Osteocyte (in vitro differentiated cells): ENCODE results near the gene HES7. TPM values are rescaled to one million over a fixed set of nuclear protein-coding genes. Genes with fewer than 3 reads are reported as not detected.

Experiments
- DNase-seq: peaks from one replicate; pipeline ENCODE4 v3.0.0; 2021; ENCODE audit warnings: mixed read lengths; ENCODE audit not compliant: unreplicated experiment; ENCODE audit errors: extremely low spot score
- H3K27ac Mint-ChIP-seq: one replicate; pipeline ENCODE4 v1.8.0; 2021; ENCODE audit warnings: mild to moderate bottlenecking, mixed read lengths; ENCODE audit not compliant: unreplicated experiment
- H3K27me3 Mint-ChIP-seq: one replicate; pipeline ENCODE4 v1.8.0; 2021; ENCODE audit warnings: mixed read lengths; ENCODE audit not compliant: unreplicated experiment
- H3K36me3 Mint-ChIP-seq: one replicate; pipeline ENCODE4 v1.8.0; 2021; ENCODE audit warnings: mixed read lengths; ENCODE audit not compliant: unreplicated experiment
- H3K4me1 Mint-ChIP-seq: one replicate; pipeline ENCODE4 v1.8.0; 2021; ENCODE audit warnings: mixed read lengths; ENCODE audit not compliant: unreplicated experiment
- H3K4me3 Mint-ChIP-seq: one replicate; pipeline ENCODE4 v1.8.0; 2021; ENCODE audit warnings: mild to moderate bottlenecking, moderate library complexity, mixed read lengths; ENCODE audit not compliant: unreplicated experiment
- H3K9me3 Mint-ChIP-seq: one replicate; pipeline ENCODE4 v1.8.0; 2021; ENCODE audit warnings: mixed read lengths; ENCODE audit not compliant: unreplicated experiment
- CTCF ChIP-seq: fragments of 200-600 bp; sonication (generic); IDR thresholded peaks from 2 replicates; pipeline ENCODE4 v1.5.0; 2021; ENCODE audit warnings: antibody characterized with exemption, mild to moderate bottlenecking, moderate library complexity
- total RNA-seq: library from RNA; stranded (reverse); gene quantifications from 2 replicates; pipeline ENCODE4 v1.2.1, GENCODE V29; 2021

HES7 gene
- total RNA-seq, 1 donor from 2014 or later, result 2.3 TPM

GRCh38 chr17:8148560-8148959 is 24.7 kb upstream of the HES7 start:
- no peak for TF ChIP-seq CTCF
- H3K27me3 Mint-ChIP-seq, result no peaks in the 10 kb centered on the region
- H3K9me3 Mint-ChIP-seq, result no peaks in the 10 kb centered on the region
- no peak for DNase-seq
- no peak overlapping the region for H3K27ac Mint-ChIP-seq
- peaks cover 43% of the 10 kb centered on the region for H3K36me3 Mint-ChIP-seq
- H3K4me1 Mint-ChIP-seq, result peaks cover 27% of the 10 kb centered on the region
- no peak overlapping the region for H3K4me3 Mint-ChIP-seq

- peaks cover 21% of the 10 kb centered on the region for H3K4me1 Mint-ChIP-seq
- no peak for TF ChIP-seq CTCF
- no peak for DNase-seq
- H3K9me3 Mint-ChIP-seq, result no peaks in the 10 kb centered on the region
- no peak overlapping the region for H3K27ac Mint-ChIP-seq
- H3K4me3 Mint-ChIP-seq, result no peak overlapping the region
- no peaks in the 10 kb centered on the region for H3K27me3 Mint-ChIP-seq
- H3K36me3 Mint-ChIP-seq, result peaks cover 43% of the 10 kb centered on the region
Measured at GRCh38 chr17:8147805-8148404, 24.0 kb upstream of the HES7 start.

GRCh38 chr17:8147141-8147804 is 23.4 kb upstream of the HES7 start:
- Mint-ChIP-seq H3K27ac (peak overlapping the region; percentile 57), H3K4me1 (peaks cover 14% of the 10 kb centered on the region), H3K36me3 (peaks cover 48% of the 10 kb centered on the region), H3K27me3 (no peaks in the 10 kb centered on the region), H3K9me3 (no peaks in the 10 kb centered on the region), H3K4me3 (no peak overlapping the region)
- DNase-seq, result no peak
- no peak for TF ChIP-seq CTCF

GRCh38 chr17:8146381-8147140 is 22.7 kb upstream of the HES7 start:
- Mint-ChIP-seq H3K27ac (peak overlapping the region; percentile 57), H3K27me3 (no peaks in the 10 kb centered on the region), H3K4me3 (no peak overlapping the region), H3K36me3 (peaks cover 53% of the 10 kb centered on the region), H3K9me3 (no peaks in the 10 kb centered on the region), H3K4me1 (peaks cover 12% of the 10 kb centered on the region)
- DNase-seq, result no peak
- no peak for TF ChIP-seq CTCF

- H3K27ac Mint-ChIP-seq, result peak overlapping the region; percentile 5
- H3K4me1 Mint-ChIP-seq, result peaks cover 7% of the 10 kb centered on the region
- TF ChIP-seq CTCF, result no peak
- H3K4me3 Mint-ChIP-seq, result no peak overlapping the region
- no peak for DNase-seq
- no peaks in the 10 kb centered on the region for H3K27me3 Mint-ChIP-seq
- H3K9me3 Mint-ChIP-seq, result no peaks in the 10 kb centered on the region
- H3K36me3 Mint-ChIP-seq, result peaks cover 58% of the 10 kb centered on the region
Measured at GRCh38 chr17:8145811-8146210, 21.9 kb upstream of the HES7 start.
